HepG2 (cell line): Measurements from ENCODE around the gene FHIT. TPM values are rescaled to one million over a fixed set of nuclear protein-coding genes. Genes with fewer than 3 reads are reported as not detected.

ENCODE experiments used
- ATAC-seq: fragments of 200-7000 bp; cut with Tn5 transposase; 3 replicates; pipeline ENCODE4 v1.9.1; 2020; ENCODE audit warnings: mild to moderate bottlenecking, moderate library complexity
- BruUV-seq: library from RNA; stranded (reverse); fragments of 400-500 nt; replicated peaks from 2 replicates; lab custom pipeline; 2021; lab: Mats Ljungman, UMichigan
- CTCF ChIA-PET: fragments of 300-600 bp; formaldehyde crosslinking; extraction: SDS; loops from one replicate; lab custom pipeline; 2021; ENCODE audit warnings: low total read pairs, inconsistent platforms, low intra/inter-chr PET ratio; lab: Yijun Ruan, JAX
- POLR2A ChIA-PET: fragments of 350-600 bp; sonication (Branson Sonifier 250); formaldehyde crosslinking; loops from one replicate; lab custom pipeline; 2020; ENCODE audit warnings: antibody characterized with exemption, inconsistent platforms; lab: Yijun Ruan, JAX
- DNase-seq: peaks from one replicate; pipeline ENCODE4 v3.0.0-alpha.2; 2015; ENCODE audit warnings: low spot score
- FAIRE-seq: peaks from 3 replicates; lab custom pipeline; 2011; peaks lifted over from hg19 to GRCh38; lab: Jason Lieb, UNC
- H2AFZ ChIP-seq: one replicate; pipeline ENCODE4 v1.6.1; 2011; ENCODE audit warnings: low read length, inconsistent platforms
- H3K27ac ChIP-seq: fragments of 300-600 bp; 3 replicates; pipeline ENCODE4 v1.8.0; 2011; ENCODE audit warnings: mixed run types, mild to moderate bottlenecking, mixed read lengths, low read length, inconsistent platforms; ENCODE audit not compliant: insufficient read depth; ENCODE audit errors: extremely low read length
- H3K27me3 ChIP-seq, 2 experiments: fragments of 200-600 bp in 1 of 2; 2 replicates in 1 of 2; 3 replicates in 1 of 2; pipeline versions ENCODE4 v1.6.0 to v1.8.0; 2011; ENCODE audit warnings: low read length in 2 of 2, mild to moderate bottlenecking in 2 of 2, moderate library complexity in 2 of 2, inconsistent platforms in 1 of 2; ENCODE audit not compliant: insufficient read depth in 2 of 2, control insufficient read depth in 1 of 2
- H3K36me3 ChIP-seq, 2 experiments: fragments of 200-600 bp in 1 of 2; replicated peaks in 1 of 2; 2 replicates in 1 of 2; 3 replicates in 1 of 2; pipeline versions ENCODE4 v1.5.1 to v1.8.0; 2011; ENCODE audit warnings: low read length in 2 of 2, inconsistent platforms in 1 of 2; ENCODE audit not compliant: insufficient read depth in 2 of 2, control insufficient read depth in 1 of 2
- H3K4me1 ChIP-seq: 2 replicates; pipeline ENCODE4 v1.5.1; 2012; ENCODE audit warnings: low read length, inconsistent platforms; ENCODE audit not compliant: insufficient read depth
- H3K4me2 ChIP-seq: 2 replicates; pipeline ENCODE4 v1.6.0; 2011; ENCODE audit warnings: low read depth, low read length, inconsistent platforms
- H3K4me3 ChIP-seq, 3 experiments: fragments of 200-600 bp in 1 of 3; sonication (generic), shearing (Covaris generic) in 1 of 3; replicated peaks in 1 of 3; 2 replicates each; pipeline ENCODE4 v1.5.1; 2011 to 2016; ENCODE audit warnings: low read length in 3 of 3, inconsistent platforms in 2 of 3, low read depth in 2 of 3, mild to moderate bottlenecking in 2 of 3, control low read depth in 1 of 3, mixed read lengths in 1 of 3; ENCODE audit not compliant: insufficient read depth in 1 of 3
- H3K79me2 ChIP-seq: one replicate; pipeline ENCODE4 v1.6.1; 2011; ENCODE audit warnings: low read length, inconsistent platforms; ENCODE audit not compliant: insufficient read depth
- H3K9ac ChIP-seq: 2 replicates; pipeline ENCODE4 v1.6.0; 2011; ENCODE audit warnings: mild to moderate bottlenecking, low read depth, low read length, inconsistent platforms; ENCODE audit not compliant: insufficient read depth
- H3K9me3 ChIP-seq: 2 replicates; pipeline ENCODE4 v1.5.1; 2012; ENCODE audit warnings: mild to moderate bottlenecking, low read length
- H4K20me1 ChIP-seq: 2 replicates; pipeline ENCODE4 v1.6.0; 2011; ENCODE audit warnings: inconsistent platforms, mild to moderate bottlenecking, low read length, moderate library complexity; ENCODE audit not compliant: insufficient read depth
- ASH2L ChIP-seq: fragments of 300-600, 200-600 bp; sonication (generic); IDR thresholded peaks from 2 replicates; pipeline ENCODE4 v1.7.0; 2017; ENCODE audit warnings: low read depth, mild to moderate bottlenecking, moderate library complexity, mixed read lengths, low read length; ENCODE audit not compliant: insufficient read length
- GATA4 ChIP-seq: sonication (generic); IDR thresholded peaks from 2 replicates; pipeline ENCODE4 v1.6.1; 2016; ENCODE audit warnings: antibody characterized with exemption, low read depth, borderline replicate concordance
- KMT2A ChIP-seq: sonication (generic); formaldehyde crosslinking; IDR thresholded peaks from 2 replicates; pipeline ENCODE4 v1.4.0; 2020; ENCODE audit warnings: missing genetic modification reagents
- MNT ChIP-seq: fragments of 450-650 bp; IDR thresholded peaks from 2 replicates; pipeline ENCODE4 v1.6.1; 2016
- PAX8 ChIP-seq: sonication (generic); formaldehyde crosslinking; IDR thresholded peaks from 2 replicates; pipeline ENCODE4 v1.8.0; 2022; ENCODE audit warnings: mild to moderate bottlenecking, missing genetic modification reagents, borderline replicate concordance
- TFDP2 ChIP-seq: sonication (generic); formaldehyde crosslinking; IDR thresholded peaks from 2 replicates; pipeline ENCODE4 v1.4.0; 2020; ENCODE audit warnings: missing genetic modification reagents
- ZBTB43 ChIP-seq: sonication (generic); formaldehyde crosslinking; conservative IDR thresholded peaks from 2 replicates; pipeline ENCODE4 v1.4.0; 2020; ENCODE audit warnings: missing genetic modification reagents
- ZFAT ChIP-seq: sonication (generic); formaldehyde crosslinking; conservative IDR thresholded peaks from 2 replicates; pipeline ENCODE4 v1.8.1; 2023; ENCODE audit warnings: missing genetic modification reagents, inconsistent platforms
- ZNF441 ChIP-seq: sonication (generic); formaldehyde crosslinking; IDR thresholded peaks from 2 replicates; pipeline ENCODE4 v1.7.0; 2021; ENCODE audit warnings: missing genetic modification reagents, borderline replicate concordance
- ZNF513 ChIP-seq: sonication (generic); formaldehyde crosslinking; conservative IDR thresholded peaks from 2 replicates; pipeline ENCODE4 v1.5.0; 2020; ENCODE audit warnings: missing genetic modification reagents
- ZNF674 ChIP-seq: sonication (generic); formaldehyde crosslinking; IDR thresholded peaks from 2 replicates; pipeline ENCODE4 v1.5.0; 2020; ENCODE audit warnings: low read depth, mild to moderate bottlenecking, missing genetic modification reagents
- WGBS: methylation state at CpG from one replicate; pipeline ENCODE4 v1.1.6; 2017; ENCODE audit warnings: low lambda C conversion rate; 5-methylcytosine and 5-hydroxymethylcytosine counted together
- in situ Hi-C: cut with HindIII; loops from 2 replicates; pipeline ENCODE4 v1.10.0; 2017; ENCODE audit warnings: low pct_unique_long_range_greater_than_20kb; ENCODE audit not compliant: extremely low pct_ligation_motif_present
- intact Hi-C: fragments of 100-400 bp; cut with micrococcal nuclease; formaldehyde crosslinking; loops from one replicate; pipeline ENCODE4 v1.10.0; 2022; ENCODE audit not compliant: unreplicated experiment
- polyA plus RNA-seq, 8 experiments: library from polyadenylated mRNA; depleted of rRNA in 3 of 8; stranded (reverse) in 7 of 8; unstranded in 1 of 8; fragments of >200 nt; fragmentation: Illumina TruSeq in 4 of 8; extraction: Trizol in 4 of 8; gene quantifications; 2 replicates each; pipeline versions ENCODE4 v1.2.1 to v1.2.3, GENCODE V29; 2011 to 2016; ENCODE audit warnings: low read depth in 4 of 8, missing spikeins in 1 of 8, mixed read lengths in 1 of 8; ENCODE audit not compliant: insufficient read depth in 1 of 8
- total RNA-seq, 5 experiments: library from RNA; depleted of rRNA; stranded (reverse); fragments of >200 nt; fragmentation: Illumina TruSeq; extraction: Trizol; gene quantifications; 2 replicates each; pipeline ENCODE4 v1.2.3, GENCODE V29; 2016; ENCODE audit warnings: low read depth in 1 of 5

The FHIT gene
- total and polyA plus RNA-seq, 2 of the 13 experiments (the other 11 are each of a cell fraction or from before 2014, with no cell fraction given), result 4.0 to 4.6 TPM

- ChIA-PET POLR2A (no interaction called here), CTCF (no interaction called here)
- Histone ChIP-seq H3K4me2 (no peak overlapping the region), H3K9me3 (no peaks in the 10 kb centered on the region), H3K79me2 (no peaks in the 10 kb centered on the region), H3K4me3 (no peak overlapping the region), H3K4me1 (no peaks in the 10 kb centered on the region), H3K36me3 (no peaks in the 10 kb centered on the region), H3K27me3 (no peaks in the 10 kb centered on the region), H3K27ac (no peak overlapping the region), H2AFZ (no peak overlapping the region), H4K20me1 (no peaks in the 10 kb centered on the region), H3K9ac (no peak overlapping the region)
- WGBS, result 25% methylated on average over 2 of the region's 2 CpGs
- in situ Hi-C loops (no loop called here), intact Hi-C loops (no loop called here)
- DNase-seq (no peak), ATAC-seq (no peak), FAIRE-seq (no peak)
- BruUV-seq, result no TSS peak
- TF ChIP-seq MNT (no peak), ASH2L (no peak), KMT2A (CRISPR knock-in tag) (no peak), ZFAT (CRISPR knock-in tag) (no peak)
Observed at GRCh38 chr3:60355825-60356224, 895.4 kb downstream of the FHIT start.

GRCh38 chr3:60351481-60351880 lies 899.8 kb downstream of the FHIT start:
- in situ Hi-C loops (no loop called here), intact Hi-C loops (no loop called here)

More at GRCh38 chr3:60351481-60351880, 899.8 kb downstream of the FHIT start:
- POLR2A ChIA-PET, result no interaction called here
- Histone ChIP-seq H3K27me3 (no peaks in the 10 kb centered on the region), H3K9ac (no peak overlapping the region), H4K20me1 (no peaks in the 10 kb centered on the region), H3K27ac (no peak overlapping the region), H3K36me3 (no peaks in the 10 kb centered on the region), H3K4me1 (no peaks in the 10 kb centered on the region), H3K4me2 (no peak overlapping the region), H3K9me3 (no peaks in the 10 kb centered on the region), H3K4me3 (no peak overlapping the region), H2AFZ (no peak overlapping the region), H3K79me2 (no peaks in the 10 kb centered on the region)
- no peak for DNase-seq
- CTCF ChIA-PET, result no interaction called here
- FAIRE-seq, result no peak
- TF ChIP-seq TFDP2 (CRISPR knock-in tag) (no peak), ZNF441 (CRISPR knock-in tag) (no peak), ZNF513 (no peak), ZNF674 (CRISPR knock-in tag) (no peak), GATA4 (no peak), PAX8 (CRISPR knock-in tag) (no peak), ZBTB43 (no peak)
- 22% methylated on average over 1 of the region's 1 CpG for WGBS
- BruUV-seq, result no TSS peak
- ATAC-seq, result no peak
